HEK293 (cell line): ENCODE results near the gene CCDC69.

Experiments
- MEIS1 ChIP-seq: sonication (generic); formaldehyde crosslinking; IDR thresholded peaks from 2 replicates; pipeline ENCODE4 v1.8.1; 2022; ENCODE audit warnings: missing genetic modification reagents, mild to moderate bottlenecking, borderline replicate concordance
- PBX3 ChIP-seq: sonication (generic); formaldehyde crosslinking; IDR thresholded peaks from 2 replicates; pipeline ENCODE4 v1.8.1; 2022; ENCODE audit warnings: mild to moderate bottlenecking, moderate library complexity, missing genetic modification reagents
- PRDM4 ChIP-seq: fragments of 450-650 bp; formaldehyde crosslinking; IDR thresholded peaks from 2 replicates; pipeline ENCODE4 v1.5.1; 2017; ENCODE audit warnings: missing biosample characterization, missing genetic modification characterization
- ZNF610 ChIP-seq: fragments of 450-650 bp; formaldehyde crosslinking; IDR thresholded peaks from 2 replicates; pipeline ENCODE4 v1.5.1; 2016; ENCODE audit warnings: missing biosample characterization, missing genetic modification characterization, borderline replicate concordance
- ZNF658 ChIP-seq: fragments of 450-650 bp; formaldehyde crosslinking; IDR thresholded peaks from 2 replicates; pipeline ENCODE4; 2016; ENCODE audit warnings: missing biosample characterization, missing genetic modification characterization
- ZSCAN5A ChIP-seq: fragments of 450-650 bp; formaldehyde crosslinking; IDR thresholded peaks from 2 replicates; pipeline ENCODE4 v1.5.1; 2016; ENCODE audit warnings: missing biosample characterization, missing genetic modification characterization
- TF ChIP-seq, protein P1 (sequence below): fragments of 450-650 bp; formaldehyde crosslinking; IDR thresholded peaks from 2 replicates; pipeline ENCODE4 v1.5.1; 2016; ENCODE audit warnings: missing biosample characterization, missing genetic modification characterization

- TF ChIP-seq, protein P1, sequence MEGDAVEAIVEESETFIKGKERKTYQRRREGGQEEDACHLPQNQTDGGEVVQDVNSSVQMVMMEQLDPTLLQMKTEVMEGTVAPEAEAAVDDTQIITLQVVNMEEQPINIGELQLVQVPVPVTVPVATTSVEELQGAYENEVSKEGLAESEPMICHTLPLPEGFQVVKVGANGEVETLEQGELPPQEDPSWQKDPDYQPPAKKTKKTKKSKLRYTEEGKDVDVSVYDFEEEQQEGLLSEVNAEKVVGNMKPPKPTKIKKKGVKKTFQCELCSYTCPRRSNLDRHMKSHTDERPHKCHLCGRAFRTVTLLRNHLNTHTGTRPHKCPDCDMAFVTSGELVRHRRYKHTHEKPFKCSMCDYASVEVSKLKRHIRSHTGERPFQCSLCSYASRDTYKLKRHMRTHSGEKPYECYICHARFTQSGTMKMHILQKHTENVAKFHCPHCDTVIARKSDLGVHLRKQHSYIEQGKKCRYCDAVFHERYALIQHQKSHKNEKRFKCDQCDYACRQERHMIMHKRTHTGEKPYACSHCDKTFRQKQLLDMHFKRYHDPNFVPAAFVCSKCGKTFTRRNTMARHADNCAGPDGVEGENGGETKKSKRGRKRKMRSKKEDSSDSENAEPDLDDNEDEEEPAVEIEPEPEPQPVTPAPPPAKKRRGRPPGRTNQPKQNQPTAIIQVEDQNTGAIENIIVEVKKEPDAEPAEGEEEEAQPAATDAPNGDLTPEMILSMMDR, result no peak
- TF ChIP-seq PBX3 (CRISPR knock-in tag) (no peak), MEIS1 (CRISPR knock-in tag) (no peak), ZNF610 (tag by site-specific recombination) (no peak), PRDM4 (tag by site-specific recombination) (no peak), ZSCAN5A (no peak), ZNF658 (tag by site-specific recombination) (no peak)
Observed at GRCh38 chr5:151236888-151237287, 13.0 kb upstream of the CCDC69 start.
